Ishikawa (cell line): ENCODE results near the gene STX7.

Source experiments
- CEBPB ChIP-seq: IDR thresholded peaks from 2 replicates; pipeline ENCODE4 v1.6.1; 2012
- CREB1 ChIP-seq: IDR thresholded peaks from 2 replicates; pipeline ENCODE4 v1.6.1; 2012; ENCODE audit warnings: low read depth
- EGR1 ChIP-seq: IDR thresholded peaks from 2 replicates; pipeline ENCODE4 v1.6.1; 2012
- EP300 ChIP-seq: IDR thresholded peaks from 2 replicates; pipeline ENCODE4 v1.6.1; 2012; ENCODE audit warnings: borderline replicate concordance
- FOXM1 ChIP-seq: IDR thresholded peaks from 2 replicates; pipeline ENCODE4 v1.6.1; 2012; ENCODE audit warnings: low read depth, borderline replicate concordance
- NFIC ChIP-seq: IDR thresholded peaks from 2 replicates; pipeline ENCODE4 v1.6.1; 2012
- RAD21 ChIP-seq: IDR thresholded peaks from 2 replicates; pipeline ENCODE4 v1.6.1; 2012; ENCODE audit warnings: low read depth
- REST ChIP-seq: IDR thresholded peaks from 2 replicates; pipeline ENCODE4 v1.6.1; 2012; ENCODE audit warnings: low read depth, mild to moderate bottlenecking
- TAF1 ChIP-seq: IDR thresholded peaks from 2 replicates; pipeline ENCODE4 v1.6.1; 2012; ENCODE audit warnings: low read depth, mild to moderate bottlenecking
- TCF12 ChIP-seq: IDR thresholded peaks from 2 replicates; pipeline ENCODE4 v1.6.1; 2012; ENCODE audit warnings: low read depth
- TEAD4 ChIP-seq: IDR thresholded peaks from 2 replicates; pipeline ENCODE4 v1.6.1; 2012
- USF1 ChIP-seq: IDR thresholded peaks from 2 replicates; pipeline ENCODE4 v1.6.1; 2012
- YY1 ChIP-seq: IDR thresholded peaks from 2 replicates; pipeline ENCODE4 v1.6.1; 2012; ENCODE audit warnings: low read depth
- ZBTB7A ChIP-seq: IDR thresholded peaks from 2 replicates; pipeline ENCODE4 v1.6.1; 2012; ENCODE audit warnings: low read depth
- TF ChIP-seq, protein P1 (sequence below): IDR thresholded peaks from 2 replicates; pipeline ENCODE4 v1.6.1; 2012

The STX7 gene

GRCh38 chr6:132445201-132445951 lies 67.5 kb downstream of the STX7 start:
- no peak for TF ChIP-seq CEBPB
- TF ChIP-seq FOXM1: no peak
- TF ChIP-seq TAF1: no peak
- no peak for TF ChIP-seq EGR1
- no peak for TF ChIP-seq CREB1
- TF ChIP-seq TCF12: no peak
- TF ChIP-seq, protein P1, sequence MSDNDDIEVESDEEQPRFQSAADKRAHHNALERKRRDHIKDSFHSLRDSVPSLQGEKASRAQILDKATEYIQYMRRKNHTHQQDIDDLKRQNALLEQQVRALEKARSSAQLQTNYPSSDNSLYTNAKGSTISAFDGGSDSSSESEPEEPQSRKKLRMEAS: no peak

- TF ChIP-seq EP300 (no peak), TCF12 (no peak), REST (no peak)
These were observed 69.7 kb downstream of the STX7 start for GRCh38 chr6:132443206-132443605.

DNA sequence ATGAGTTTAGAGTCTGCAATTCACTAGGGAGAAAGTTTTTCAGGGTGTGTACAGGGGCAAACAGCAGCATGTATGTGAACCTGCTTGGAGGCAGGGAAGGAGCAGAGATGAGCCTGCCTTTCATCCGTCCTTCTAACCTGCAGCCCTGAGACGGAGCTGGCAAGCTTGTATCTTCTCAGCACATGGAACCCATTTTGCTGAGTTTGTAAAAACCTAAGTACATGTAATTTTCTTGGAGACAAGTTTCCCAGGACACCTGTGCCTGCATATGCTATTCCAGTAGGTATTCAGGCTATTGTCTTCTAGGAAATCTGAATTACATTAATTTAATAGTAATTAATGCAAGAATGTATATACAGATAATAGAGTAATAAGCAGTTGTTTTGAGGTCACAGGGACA lies 82.8 kb downstream of the STX7 start:
- TF ChIP-seq RAD21 (no peak), EP300 (no peak), NFIC (no peak), TCF12 (no peak), CEBPB (no peak), TEAD4 (no peak), ZBTB7A (no peak), FOXM1 (no peak), TAF1 (no peak), YY1 (no peak), REST (no peak), EGR1 (no peak), CREB1 (no peak), USF1 (no peak)
- TF ChIP-seq, protein P1: no peak

DNA sequence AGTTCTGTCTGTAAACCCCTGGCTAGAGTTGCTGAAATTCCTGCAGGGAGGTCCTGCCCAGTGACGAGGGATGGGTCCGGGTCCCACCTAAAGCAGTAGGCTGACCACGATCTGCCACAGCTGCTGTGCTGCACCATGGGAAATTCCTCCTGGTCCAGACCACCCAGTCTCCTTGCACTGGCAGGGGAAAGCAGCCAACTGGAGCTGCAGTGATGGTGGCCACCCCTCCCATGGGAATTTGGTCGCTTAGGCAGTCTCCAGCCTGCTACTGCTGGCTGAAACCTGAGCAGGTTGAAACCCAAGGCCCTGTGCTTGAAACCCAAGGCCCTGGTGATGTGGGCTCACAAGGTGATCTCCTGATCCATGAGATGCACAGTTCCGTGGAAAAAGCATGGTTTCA lies 87.7 kb downstream of the STX7 start:
- TF ChIP-seq TEAD4 (no peak), TAF1 (no peak), CREB1 (no peak), EP300 (no peak), USF1 (no peak)

DNA sequence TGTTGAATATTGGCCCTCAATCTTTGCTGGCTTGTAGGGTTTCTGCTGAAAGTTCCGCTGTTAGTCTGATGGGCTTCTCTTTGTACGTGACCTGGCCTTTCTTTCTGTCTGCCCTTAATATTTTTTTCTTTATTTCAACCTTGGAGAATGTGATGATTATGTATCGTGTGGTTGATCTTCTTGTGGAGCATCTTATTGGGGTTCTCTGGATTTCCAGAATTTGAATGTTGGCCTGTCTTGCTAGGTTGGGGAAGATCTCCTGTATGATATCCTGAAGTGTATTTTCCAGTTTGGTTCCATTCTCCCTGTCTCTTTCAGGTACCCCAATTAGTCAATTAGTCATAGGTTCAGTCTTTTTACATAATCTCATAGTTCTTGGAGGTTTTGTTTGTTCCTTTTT lies 89.1 kb downstream of the STX7 start:
- no peak for TF ChIP-seq CREB1
- no peak for TF ChIP-seq NFIC
- TF ChIP-seq TEAD4: no peak
- no peak for TF ChIP-seq RAD21
- TF ChIP-seq ZBTB7A: no peak
- TF ChIP-seq EP300: no peak
- TF ChIP-seq YY1: no peak
- TF ChIP-seq REST: no peak
- TF ChIP-seq, protein P1: no peak
- TF ChIP-seq TAF1: no peak
- no peak for TF ChIP-seq CEBPB
- TF ChIP-seq FOXM1: no peak
- TF ChIP-seq EGR1: no peak
- TF ChIP-seq USF1: no peak
- TF ChIP-seq TCF12: no peak
